ENCODE measurements around the gene CDC45. TPM values are rescaled to one million over a fixed set of nuclear protein-coding genes. Genes with fewer than 3 reads are reported as not detected.

Gene CDC45
- total RNA-seq, 2 experiments from 2014 or later, result 94.8 to 104 TPM

GRCh38 chr22:19466848-19467752 lies 12.6 kb upstream of the CDC45 start:
- CTCF ChIA-PET, result interaction anchor here (4.1 kb wide), 1 partner anchor 11 kb away, joined by 13 read pairs; no protein-coding TSS in a partner anchor
- DNase-seq, result no peak
- Mint-ChIP-seq H3K9me3 (ENCODE audit: low read depth) (no peaks in the 10 kb centered on the region), H3K4me3 (no peak overlapping the region), H3K36me3 (peaks cover 52% of the 10 kb centered on the region), H3K27me3 (no peaks in the 10 kb centered on the region), H3K27ac (no peak overlapping the region), H3K4me1 (peaks cover 13% of the 10 kb centered on the region)
- ATAC-seq, result no peak

- Mint-ChIP-seq H3K9me3 (ENCODE audit: low read depth) (no peaks in the 10 kb centered on the region), H3K36me3 (peaks cover 50% of the 10 kb centered on the region), H3K4me3 (no peak overlapping the region), H3K27me3 (no peaks in the 10 kb centered on the region), H3K4me1 (peaks cover 13% of the 10 kb centered on the region), H3K27ac (no peak overlapping the region)
- DNase-seq (no peak), ATAC-seq (no peak)
- CTCF ChIA-PET, result interaction anchor here (1.3 kb wide), 1 partner anchor 10 kb away, joined by 3 read pairs; no protein-coding TSS in a partner anchor
Observed at GRCh38 chr22:19467912-19468311, 11.8 kb upstream of the CDC45 start.

GRCh38 chr22:19469421-19469820 lies 10.3 kb upstream of the CDC45 start:
- CTCF ChIA-PET, result interaction anchor here (1.3 kb wide), 1 partner anchor 9 kb away, joined by 3 read pairs; no protein-coding TSS in a partner anchor
- ATAC-seq (no peak), DNase-seq (no peak)
- no peaks in the 10 kb centered on the region for H3K27me3 Mint-ChIP-seq
- no peaks in the 10 kb centered on the region for H3K9me3 Mint-ChIP-seq (ENCODE audit: low read depth)
- no peak overlapping the region for H3K27ac Mint-ChIP-seq
- H3K4me1 Mint-ChIP-seq, result peaks cover 11% of the 10 kb centered on the region
- peaks cover 55% of the 10 kb centered on the region for H3K36me3 Mint-ChIP-seq
- H3K4me3 Mint-ChIP-seq, result no peak overlapping the region

GRCh38 chr22:19470010-19470409 lies 9.7 kb upstream of the CDC45 start:
- no peak overlapping the region for H3K27ac Mint-ChIP-seq
- H3K4me3 Mint-ChIP-seq, result no peak overlapping the region
- H3K9me3 Mint-ChIP-seq (ENCODE audit: low read depth), result no peaks in the 10 kb centered on the region
- peaks cover 5% of the 10 kb centered on the region for H3K4me1 Mint-ChIP-seq
- peaks cover 51% of the 10 kb centered on the region for H3K36me3 Mint-ChIP-seq
- H3K27me3 Mint-ChIP-seq, result no peaks in the 10 kb centered on the region
- no peak for ATAC-seq
- no peak for DNase-seq
- CTCF ChIA-PET, result no interaction called here

GRCh38 chr22:19471572-19471971 lies 8.1 kb upstream of the CDC45 start:
- DNase-seq, result no peak
- peaks cover 8% of the 10 kb centered on the region for H3K4me1 Mint-ChIP-seq
- H3K27me3 Mint-ChIP-seq, result no peaks in the 10 kb centered on the region
- H3K4me3 Mint-ChIP-seq, result no peak overlapping the region
- no peaks in the 10 kb centered on the region for H3K9me3 Mint-ChIP-seq (ENCODE audit: low read depth)
- CTCF ChIA-PET, result no interaction called here
- H3K36me3 Mint-ChIP-seq, result peaks cover 42% of the 10 kb centered on the region
- ATAC-seq, result no peak
- no peak overlapping the region for H3K27ac Mint-ChIP-seq

GRCh38 chr22:19472233-19472632 lies 7.5 kb upstream of the CDC45 start:
- H3K27me3 Mint-ChIP-seq, result no peaks in the 10 kb centered on the region
- H3K4me3 Mint-ChIP-seq, result no peak overlapping the region
- DNase-seq (no peak), ATAC-seq (no peak)
- H3K9me3 Mint-ChIP-seq (ENCODE audit: low read depth), result no peaks in the 10 kb centered on the region
- H3K27ac Mint-ChIP-seq, result no peak overlapping the region
- CTCF ChIA-PET, result interaction anchor here (2.1 kb wide), 1 partner anchor 158 kb away, joined by 11 read pairs; no protein-coding TSS in a partner anchor
- H3K36me3 Mint-ChIP-seq, result peaks cover 42% of the 10 kb centered on the region
- peaks cover 12% of the 10 kb centered on the region for H3K4me1 Mint-ChIP-seq

- H3K27ac Mint-ChIP-seq, result no peak overlapping the region
- H3K9me3 Mint-ChIP-seq (ENCODE audit: low read depth), result no peaks in the 10 kb centered on the region
- CTCF ChIA-PET, result interaction anchor here (1.6 to 2.1 kb wide), 2 partner anchors 81 to 156 kb away, joined by 4 to 11 read pairs; no protein-coding TSS in a partner anchor
- H3K4me1 Mint-ChIP-seq, result peaks cover 19% of the 10 kb centered on the region
- peaks cover 29% of the 10 kb centered on the region for H3K36me3 Mint-ChIP-seq
- ATAC-seq (no peak), DNase-seq (no peak)
- no peak overlapping the region for H3K4me3 Mint-ChIP-seq
- no peaks in the 10 kb centered on the region for H3K27me3 Mint-ChIP-seq
Observed at GRCh38 chr22:19473578-19473977, 6.1 kb upstream of the CDC45 start.

- Mint-ChIP-seq H3K9me3 (ENCODE audit: low read depth) (no peaks in the 10 kb centered on the region), H3K36me3 (peaks cover 21% of the 10 kb centered on the region), H3K27me3 (no peaks in the 10 kb centered on the region), H3K27ac (peak overlapping the region; percentile 32), H3K4me1 (peaks cover 31% of the 10 kb centered on the region), H3K4me3 (no peak overlapping the region)
- CTCF ChIA-PET, result interaction anchor here (1.7 to 2.7 kb wide), 2 partner anchors 296 to 331 kb away, joined by 10 to 16 read pairs; partner anchors contain the start of gene ESS2
- DNase-seq, result no peak
- no peak for ATAC-seq
Observed at GRCh38 chr22:19476023-19476422, 3.7 kb upstream of the CDC45 start.

GRCh38 chr22:19477321-19478044 lies 2.2 kb upstream of the CDC45 start:
- CTCF ChIA-PET, result interaction anchor here (0.8 to 2.7 kb wide), 14 partner anchors 9 to 333 kb away, joined by 3 to 16 read pairs (median 4); partner anchors contain the start of genes ESS2 and HIRA
- ATAC-seq (no peak), DNase-seq (no peak)
- H3K4me1 Mint-ChIP-seq, result peaks cover 32% of the 10 kb centered on the region
- no peaks in the 10 kb centered on the region for H3K9me3 Mint-ChIP-seq (ENCODE audit: low read depth)
- H3K4me3 Mint-ChIP-seq, result peak overlapping the region; percentile 99
- peak overlapping the region; percentile 98 for H3K27ac Mint-ChIP-seq
- H3K36me3 Mint-ChIP-seq, result peaks cover 15% of the 10 kb centered on the region
- no peaks in the 10 kb centered on the region for H3K27me3 Mint-ChIP-seq

GRCh38 chr22:19478045-19478900 lies 1.4 kb upstream of the CDC45 start:
- H3K9me3 Mint-ChIP-seq (ENCODE audit: low read depth), result no peaks in the 10 kb centered on the region
- no peak for ATAC-seq
- CTCF ChIA-PET, result interaction anchor here (0.8 to 2.7 kb wide), 13 partner anchors 10 to 333 kb away, joined by 3 to 16 read pairs (median 4); partner anchors contain the start of genes ESS2 and HIRA

GRCh38 chr22:19478901-19479354 lies 792 bp upstream of the CDC45 start, which contains the start of gene UFD1:
Gene UFD1, minus strand, starts transcription at chr22:19479193. Its CDS starts 108 bp downstream, at chr22:19479085.
- peak; percentile 62 for ATAC-seq
- DNase-seq, result peak; percentile 88
- peaks cover 18% of the 10 kb centered on the region for H3K36me3 Mint-ChIP-seq
- no peaks in the 10 kb centered on the region for H3K27me3 Mint-ChIP-seq
- H3K4me3 Mint-ChIP-seq, result peak within 1 kb of the TSS; percentile 99
- peak within 1 kb of the TSS; percentile 98 for H3K27ac Mint-ChIP-seq
- H3K9me3 Mint-ChIP-seq (ENCODE audit: low read depth), result no peaks in the 10 kb centered on the region
- peaks cover 40% of the 10 kb centered on the region for H3K4me1 Mint-ChIP-seq
- CTCF ChIA-PET, result interaction anchor here (1.0 to 2.7 kb wide), 6 partner anchors 10 to 334 kb away, joined by 3 to 16 read pairs (median 4); partner anchors contain the start of genes C22orf39 and ESS2

More at GRCh38 chr22:19478045-19478900, 1.4 kb upstream of the CDC45 start:
- peak overlapping the region; percentile 98 for H3K27ac Mint-ChIP-seq
- H3K27me3 Mint-ChIP-seq, result no peaks in the 10 kb centered on the region
- peaks cover 18% of the 10 kb centered on the region for H3K36me3 Mint-ChIP-seq
- peak overlapping the region; percentile 99 for H3K4me3 Mint-ChIP-seq
- peak; percentile 50 for DNase-seq
- peaks cover 35% of the 10 kb centered on the region for H3K4me1 Mint-ChIP-seq

- Mint-ChIP-seq H3K27ac (peak overlapping the region; percentile 98), H3K36me3 (peaks cover 26% of the 10 kb centered on the region), H3K4me3 (peak overlapping the region; percentile 99), H3K4me1 (peaks cover 41% of the 10 kb centered on the region), H3K9me3 (ENCODE audit: low read depth) (no peaks in the 10 kb centered on the region), H3K27me3 (no peaks in the 10 kb centered on the region)
- no peak for DNase-seq
- CTCF ChIA-PET, result interaction anchor here (0.5 to 1.5 kb wide), 5 partner anchors 21 to 336 kb away, joined by 3 to 6 read pairs (median 4); partner anchors contain the start of genes C22orf39, ESS2 and SLC25A1
- peak; percentile 2 for ATAC-seq
Observed at GRCh38 chr22:19480173-19480568, 451 bp downstream of the CDC45 start.
